Caki2 (cell line): ENCODE data around the gene ZNF433. TPM values are rescaled to one million over a fixed set of nuclear protein-coding genes. Genes with fewer than 3 reads are reported as not detected.
"Not testable (repeated sequence)": the region's sequence is repeated elsewhere in the genome, so short reads cannot be mapped to it uniquely, and the experiment has no call there.

Experiments used
- DNase-seq: peaks from one replicate; pipeline ENCODE4 v3.0.0-alpha.2; 2015; ENCODE audit warnings: low read depth
- in situ Hi-C: cut with HindIII; loops from 2 replicates; pipeline ENCODE4 v1.10.0; 2016; ENCODE audit warnings: low sequenced_read_pairs, low pct_unique_long_range_greater_than_20kb, mixed read lengths
- total RNA-seq: library from RNA; depleted of rRNA; stranded (reverse); fragments of >200 nt; shearing (Covaris generic); gene quantifications from 2 replicates; pipeline ENCODE4 v1.2.3, GENCODE V29; 2014; ENCODE audit warnings: low replicate concordance

The ZNF433 gene
- total RNA-seq, 1 experiment from 2014 or later: 0.20 TPM

DNA sequence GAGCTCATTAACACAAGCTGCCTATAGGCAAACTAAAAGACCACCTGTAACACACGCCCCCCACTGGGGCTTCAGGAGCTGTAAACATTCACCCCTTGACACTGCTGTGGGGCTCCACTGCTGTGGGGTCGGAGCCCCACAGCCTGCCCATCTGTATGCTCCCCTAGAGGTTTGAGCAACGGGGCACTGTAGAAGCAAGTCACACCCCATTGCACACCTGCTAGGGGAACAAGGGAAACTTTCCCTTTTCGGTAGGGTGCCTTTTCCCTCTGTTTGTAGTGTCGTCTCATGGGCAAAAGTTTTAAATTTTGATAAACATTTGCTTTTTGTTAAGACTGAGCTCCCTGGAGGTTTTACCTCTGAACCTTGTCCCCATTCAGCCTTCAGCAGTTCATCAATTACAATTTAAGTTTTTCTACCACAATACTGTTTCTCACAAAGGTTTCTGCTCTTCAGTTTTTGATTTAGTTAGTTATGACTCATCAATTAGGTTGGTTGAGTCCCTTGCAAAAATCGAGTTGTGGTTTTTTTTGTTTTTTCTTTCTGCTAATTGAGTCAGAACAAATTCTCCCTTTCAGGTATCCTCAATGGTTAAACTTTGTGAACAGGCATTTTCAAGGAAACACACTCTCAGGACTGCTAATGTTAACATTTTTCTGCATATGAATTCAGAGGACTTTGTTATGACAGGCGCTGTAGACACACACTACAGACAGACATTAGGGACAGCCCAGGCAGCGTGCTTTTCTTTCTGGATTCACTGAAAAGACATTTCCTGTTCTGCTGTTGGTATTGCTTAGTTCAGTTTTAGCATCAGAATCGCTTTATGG is 35.1 kb downstream of the ZNF433 start:
- in situ Hi-C loops: no loop called here
- DNase-seq: no peak

GRCh38 chr19:11995174-11995573 is 40.3 kb downstream of the ZNF433 start:
- no peak for DNase-seq

DNA sequence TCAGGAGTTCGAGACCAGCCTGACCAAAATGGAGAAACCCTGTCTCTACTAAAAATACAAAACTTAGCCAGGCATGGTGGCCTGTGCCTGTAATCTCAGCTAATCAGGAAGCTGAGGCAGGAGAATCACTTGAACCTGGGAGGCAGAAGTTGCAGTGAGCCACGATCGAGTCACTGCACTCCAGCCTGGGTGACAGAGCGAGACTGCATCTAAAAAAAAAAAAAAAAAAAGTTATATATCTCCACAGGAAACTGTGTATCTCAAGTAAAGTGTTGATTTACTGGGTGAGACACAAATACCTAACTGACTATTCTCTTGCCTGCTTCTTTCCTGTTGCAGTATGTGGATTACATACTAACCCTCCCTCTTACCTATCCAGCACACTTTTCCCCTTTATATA is 43.6 kb downstream of the ZNF433 start:
- in situ Hi-C loops, DNase-seq: not testable (repeated sequence)

More at GRCh38 chr19:11995174-11995573, 40.3 kb downstream of the ZNF433 start:
- in situ Hi-C loops: no loop called here

- no peak for DNase-seq
- in situ Hi-C loops: no loop called here
Observed at GRCh38 chr19:11989112-11989456, 46.4 kb downstream of the ZNF433 start.

DNA sequence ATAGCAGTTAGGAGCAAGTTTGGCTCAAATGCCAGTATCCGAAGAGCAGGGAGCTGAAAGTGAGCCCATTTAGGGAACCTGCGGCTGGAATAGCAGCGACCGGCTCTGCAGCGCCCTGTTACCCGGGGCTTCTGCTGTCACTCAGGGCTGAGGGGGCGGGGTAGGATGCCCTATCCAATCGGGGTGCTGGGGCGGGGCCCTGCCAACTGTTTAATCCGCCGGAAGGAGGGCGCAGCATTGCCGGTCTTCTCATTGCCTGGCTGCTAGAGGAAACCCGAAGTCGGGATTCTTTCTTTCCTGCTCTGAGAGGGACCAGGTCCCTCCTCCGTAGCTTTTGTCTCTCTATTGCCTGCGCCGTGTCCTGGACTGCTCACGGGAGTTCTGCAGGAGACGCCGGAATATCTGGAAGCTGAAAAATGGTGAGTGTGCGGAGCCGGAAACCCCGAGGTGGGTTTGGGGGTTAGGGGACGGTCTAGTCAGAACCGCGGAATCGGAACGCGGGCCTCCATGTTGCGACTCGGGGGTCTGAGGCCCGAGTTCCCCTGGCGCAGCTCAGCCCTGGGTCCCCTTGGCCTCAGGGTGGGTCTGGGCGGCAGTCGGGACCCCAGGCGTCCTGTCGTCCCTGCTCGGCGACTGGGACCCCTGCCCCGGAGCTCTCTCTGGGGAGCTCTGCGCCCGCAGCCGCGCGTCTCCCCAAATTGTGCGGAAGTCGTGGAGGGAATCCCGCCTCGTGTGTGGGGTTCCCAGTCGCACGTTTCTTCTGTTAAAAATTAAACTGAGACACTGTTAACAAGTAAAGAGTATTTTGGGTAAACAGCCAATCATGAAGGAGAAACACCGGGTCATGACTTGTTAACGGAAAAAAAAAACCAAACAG is 47.8 kb downstream of the ZNF433 start:
- peak; percentile 88 for DNase-seq
- in situ Hi-C loops: no loop called here

DNA sequence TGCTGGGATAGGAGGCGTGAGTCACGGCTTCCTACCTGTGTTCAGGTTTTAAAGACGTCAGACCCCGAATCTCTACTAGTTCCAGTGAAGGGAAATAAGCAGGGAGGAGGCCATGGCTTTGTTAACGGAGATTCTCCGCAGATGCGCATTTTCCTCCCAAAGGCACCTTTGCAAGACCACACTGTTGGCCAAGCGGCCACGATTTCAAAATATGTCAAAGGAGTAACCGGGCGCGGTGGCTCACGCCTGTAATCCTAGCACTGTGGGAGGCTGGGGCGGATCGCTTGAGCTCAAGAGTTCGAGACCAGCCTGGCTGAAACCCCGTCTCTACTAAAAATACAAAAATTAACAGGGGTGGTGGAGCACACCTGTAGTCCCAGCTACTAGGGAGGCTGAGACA is 48.7 kb downstream of the ZNF433 start:
- in situ Hi-C loops: no loop called here
- no peak for DNase-seq

DNA sequence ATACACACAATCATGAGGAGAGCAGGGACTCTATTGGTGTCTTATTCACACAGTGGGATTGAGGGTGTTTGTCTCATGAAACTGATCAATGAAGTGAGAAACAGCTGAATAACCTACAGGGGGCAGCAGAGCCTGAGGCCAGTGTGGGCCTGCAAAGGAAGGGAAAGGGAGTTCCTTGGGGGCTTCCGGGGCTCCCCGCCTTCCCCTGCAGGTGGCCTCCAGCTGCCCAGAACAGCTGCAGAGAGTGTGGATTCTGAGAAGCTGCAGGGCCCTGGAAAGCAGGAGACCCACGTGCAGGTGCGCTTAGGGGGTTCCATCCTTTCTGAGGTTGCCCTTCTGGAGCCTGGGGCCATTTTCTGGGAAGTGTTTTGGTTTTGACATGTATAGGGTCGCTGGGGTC is 50.5 kb downstream of the ZNF433 start:
- DNase-seq: no peak
- in situ Hi-C loops: no loop called here

DNA sequence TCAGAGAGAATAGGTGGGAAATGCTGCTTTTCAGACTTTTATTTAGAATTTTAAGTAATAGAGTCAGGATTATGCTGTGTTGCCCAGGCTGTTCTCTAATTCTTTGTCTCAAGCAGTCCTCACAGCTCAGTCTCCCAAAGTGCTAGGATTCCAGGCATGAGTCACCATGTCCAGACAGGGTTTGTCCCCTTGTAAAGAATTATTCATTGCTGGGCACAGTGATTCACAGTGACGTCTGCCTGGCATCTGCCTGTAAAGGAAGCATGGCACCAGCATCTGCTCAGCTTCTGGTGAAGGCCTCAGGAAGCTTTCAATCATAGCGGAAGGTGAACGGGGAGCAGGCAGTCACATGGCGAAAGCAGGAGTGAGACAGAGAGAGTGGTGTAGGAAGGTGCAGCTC is 53.0 kb downstream of the ZNF433 start:
- peak; percentile 14 for DNase-seq
- in situ Hi-C loops: no loop called here

DNA sequence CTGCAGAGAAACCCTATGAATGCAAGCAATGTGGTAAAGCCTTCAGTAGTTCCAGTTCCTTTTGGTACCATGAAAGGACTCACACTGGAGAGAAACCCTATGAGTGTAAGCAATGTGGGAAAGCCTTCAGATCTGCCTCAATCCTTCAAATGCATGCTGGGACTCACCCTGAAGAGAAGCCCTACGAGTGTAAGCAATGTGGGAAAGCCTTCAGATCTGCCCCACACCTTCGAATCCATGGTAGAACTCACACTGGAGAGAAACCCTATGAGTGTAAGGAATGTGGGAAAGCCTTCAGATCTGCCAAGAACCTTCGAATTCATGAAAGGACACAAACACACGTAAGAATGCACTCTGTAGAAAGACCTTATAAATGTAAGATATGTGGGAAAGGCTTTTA is 56.0 kb downstream of the ZNF433 start:
- in situ Hi-C loops: no loop called here
- DNase-seq: no peak

DNA sequence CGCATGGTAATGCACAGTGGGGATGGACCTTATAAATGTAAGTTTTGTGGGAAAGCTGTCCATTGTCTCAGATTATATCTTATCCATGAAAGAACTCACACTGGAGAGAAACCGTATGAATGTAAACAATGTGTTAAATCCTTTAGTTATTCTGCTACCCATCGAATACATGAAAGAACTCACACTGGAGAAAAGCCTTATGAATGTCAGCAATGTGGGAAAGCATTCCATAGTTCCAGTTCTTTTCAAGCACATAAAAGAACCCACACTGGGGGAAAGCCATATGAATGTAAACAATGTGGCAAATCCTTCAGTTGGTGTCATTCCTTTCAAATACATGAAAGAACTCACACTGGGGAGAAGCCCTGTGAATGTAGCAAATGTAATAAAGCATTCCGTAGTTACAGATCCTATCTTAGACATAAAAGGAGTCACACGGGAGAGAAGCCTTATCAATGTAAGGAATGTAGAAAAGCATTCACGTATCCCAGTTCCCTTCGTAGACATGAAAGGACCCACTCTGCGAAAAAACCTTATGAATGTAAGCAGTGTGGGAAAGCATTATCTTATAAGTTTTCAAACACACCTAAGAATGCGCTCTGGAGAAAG is 56.9 kb downstream of the ZNF433 start:
- no peak for DNase-seq
- in situ Hi-C loops: no loop called here

DNA sequence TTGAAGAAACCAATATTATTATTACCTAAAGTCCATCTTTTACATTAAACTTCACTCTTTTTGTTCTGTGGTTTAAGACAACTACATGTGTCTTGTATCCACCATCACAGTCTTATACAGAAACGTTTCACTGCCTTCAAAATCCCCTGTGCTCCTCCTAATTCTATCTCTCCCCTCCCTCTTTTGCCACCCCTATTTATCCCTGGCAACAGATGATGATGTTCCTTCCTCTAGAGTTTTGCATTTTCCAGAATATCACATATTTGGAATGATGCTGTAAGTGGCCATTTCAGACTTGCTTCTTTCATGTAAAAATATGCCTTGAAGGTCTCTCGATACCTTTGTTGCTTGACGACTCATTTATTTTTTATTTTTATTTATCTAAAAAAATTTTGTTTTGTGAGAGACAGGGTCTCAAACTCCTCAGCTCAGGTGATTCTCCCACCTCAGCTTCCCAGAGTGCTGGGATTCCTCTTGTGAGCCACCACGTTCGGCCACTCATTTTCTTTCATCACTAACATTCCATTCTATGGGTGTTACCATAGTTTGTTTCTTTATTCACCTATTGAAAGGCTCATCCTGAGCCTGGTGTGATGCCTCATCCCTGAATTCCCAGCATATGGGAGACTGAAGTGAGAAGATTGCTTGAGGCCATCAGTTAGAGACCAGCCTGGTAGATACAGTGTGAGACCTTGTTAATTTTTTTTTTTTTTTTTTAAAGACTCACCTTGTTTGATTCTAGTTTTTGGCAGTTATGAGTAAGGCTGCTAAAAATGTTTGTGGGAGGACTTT is 62.3 kb downstream of the ZNF433 start:
- in situ Hi-C loops: no loop called here
- no peak for DNase-seq

GRCh38 chr19:11971041-11971440 is 64.4 kb downstream of the ZNF433 start:
- no peak for DNase-seq
- in situ Hi-C loops: no loop called here

DNA sequence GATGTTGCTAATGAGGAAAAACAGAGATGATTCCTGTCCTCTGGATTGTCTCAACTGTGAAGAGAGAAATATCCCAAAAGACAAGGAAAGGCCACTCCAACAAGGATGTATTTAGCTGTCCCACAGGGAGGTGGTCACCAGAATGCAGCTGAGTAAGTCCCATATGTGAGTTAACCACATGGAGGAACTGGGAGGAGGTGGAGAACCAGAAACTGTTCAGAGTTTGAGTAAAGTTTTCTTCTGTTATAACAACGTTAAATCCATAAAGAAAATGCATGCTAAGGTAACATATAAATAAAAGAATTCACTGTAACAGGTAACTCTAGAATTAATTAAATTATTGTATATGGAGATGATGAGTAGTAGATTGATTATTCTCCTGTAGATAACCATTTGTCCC is 65.3 kb downstream of the ZNF433 start:
- in situ Hi-C loops: no loop called here
- no peak for DNase-seq

DNA sequence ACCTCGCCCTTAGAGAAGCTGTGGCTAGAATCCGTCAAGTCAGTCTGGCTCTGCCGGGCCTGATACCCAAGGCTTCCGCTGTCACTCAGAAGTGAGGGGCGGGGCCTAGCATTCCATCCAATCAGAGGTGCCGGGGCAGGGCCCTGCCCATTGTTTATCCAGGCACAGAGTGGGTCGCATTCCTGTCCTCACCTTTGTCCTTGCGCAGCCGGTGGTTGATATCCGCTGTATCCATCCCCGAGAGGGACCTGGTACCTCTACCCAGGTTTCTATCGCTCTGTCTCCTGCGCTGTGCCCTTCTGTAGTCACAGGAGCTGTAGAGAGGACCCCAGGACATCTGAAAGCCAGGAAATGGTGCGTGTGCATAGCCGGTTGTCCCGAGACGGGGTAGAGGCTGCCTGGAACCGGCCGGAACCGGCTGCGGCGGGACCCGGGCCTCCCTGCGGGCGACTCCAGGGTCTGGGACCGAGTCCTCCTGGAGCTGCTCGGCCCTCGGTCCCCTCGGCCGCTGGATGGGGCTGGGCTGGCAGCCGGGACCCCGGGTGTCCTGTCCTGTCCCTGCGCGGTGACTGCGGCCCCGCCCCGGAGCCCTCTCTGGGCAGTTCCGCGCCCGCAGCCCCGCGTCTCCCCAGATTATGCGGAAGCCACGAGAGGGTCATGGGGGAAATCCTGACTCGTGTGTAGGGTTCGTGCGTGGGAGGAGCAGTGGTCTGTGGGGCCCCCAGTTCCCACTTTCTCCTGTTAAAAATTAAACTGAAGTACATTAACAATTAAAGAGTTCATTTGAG is 70.4 kb downstream of the ZNF433 start, which contains the start of gene ZNF763:
Gene ZNF763, plus strand, starts transcription at position 183 of the 788 bp plus-strand sequence. Its CDS starts 169 bp downstream, at position 352.
- DNase-seq: peak; percentile 28
- in situ Hi-C loops: no loop called here
